HG03039 (cell line): ENCODE measurements around the gene DENND2A.
"Not testable (repeated sequence)": the region's sequence is repeated elsewhere in the genome, so short reads cannot be mapped to it uniquely, and the experiment has no call there.

ENCODE experiments used
- ATAC-seq: cut with Tn5 transposase; IDR thresholded peaks from one replicate; pipeline ENCODE4 v1.9.1; 2021; ENCODE audit warnings: mild to moderate bottlenecking, moderate library complexity; ENCODE audit not compliant: unreplicated experiment

DENND2A gene

DNA sequence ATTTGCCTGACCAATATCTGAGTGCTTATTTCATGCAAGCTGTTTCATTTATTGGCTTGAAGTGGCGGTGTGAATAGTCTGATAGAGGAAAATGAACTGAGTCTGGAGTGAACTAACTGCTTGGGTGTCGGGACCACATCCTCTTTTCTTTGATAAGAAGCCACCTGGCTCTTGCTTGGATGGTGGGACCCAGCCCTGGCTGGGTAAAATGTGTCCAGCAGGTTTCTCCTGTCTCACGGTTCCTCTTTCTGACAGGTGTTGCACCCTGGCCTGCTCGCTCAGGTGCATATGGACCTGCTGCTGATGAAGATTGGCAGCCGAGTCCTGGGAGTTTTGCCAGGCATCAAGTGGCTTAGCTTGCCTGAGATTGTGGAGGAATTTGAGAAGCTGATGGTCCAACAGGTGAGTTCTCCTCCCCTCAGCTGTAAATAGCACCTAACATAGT lies 33.8 kb upstream of the DENND2A start:
- no peak for ATAC-seq

GRCh38 chr7:140673774-140674155 lies 33.2 kb upstream of the DENND2A start:
- ATAC-seq = no peak

DNA sequence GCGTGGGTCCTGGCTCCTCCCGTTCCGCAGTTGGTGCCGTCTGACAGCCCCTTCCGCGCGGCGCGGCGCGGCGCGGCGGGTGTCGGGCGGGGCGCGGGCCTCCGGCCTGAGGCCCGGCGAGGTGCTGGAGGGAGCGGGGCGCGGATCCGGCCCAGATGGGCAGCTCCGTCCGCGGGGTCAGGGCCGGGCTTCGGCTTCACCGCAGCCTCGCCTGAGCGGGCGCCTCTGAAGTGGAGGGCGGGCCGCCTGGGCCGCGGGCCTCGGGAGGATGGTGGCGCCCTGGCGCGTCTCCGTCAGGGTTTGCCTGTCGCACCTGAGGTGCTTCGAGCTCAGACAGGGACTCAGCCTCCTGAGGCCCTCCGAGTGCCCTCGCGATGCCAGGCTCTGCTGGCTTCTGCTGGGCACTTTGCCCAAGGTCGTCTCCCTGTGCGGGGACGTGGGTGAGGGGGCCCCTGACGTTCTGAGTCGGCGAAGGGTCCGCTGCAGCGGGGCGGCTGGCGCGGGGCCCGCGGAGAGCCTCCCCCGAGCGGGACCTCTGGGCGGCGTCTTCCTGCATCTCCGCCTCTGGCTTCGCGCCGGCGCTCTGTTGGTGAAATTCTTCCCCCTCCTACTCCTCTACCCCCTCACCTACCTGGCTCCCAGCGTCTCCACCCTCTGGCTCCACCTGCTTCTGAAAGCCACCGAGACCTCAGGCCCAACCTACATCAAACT lies 32.6 kb upstream of the DENND2A start:
- ATAC-seq = peak; percentile 37

GRCh38 chr7:140672382-140673062 lies 31.9 kb upstream of the DENND2A start, which contains the start of gene ADCK2:
Gene ADCK2 (plus strand): TSS chr7:140672945. CDS start chr7:140673331, 386 bp downstream.
- ATAC-seq = peak; percentile 58

DNA sequence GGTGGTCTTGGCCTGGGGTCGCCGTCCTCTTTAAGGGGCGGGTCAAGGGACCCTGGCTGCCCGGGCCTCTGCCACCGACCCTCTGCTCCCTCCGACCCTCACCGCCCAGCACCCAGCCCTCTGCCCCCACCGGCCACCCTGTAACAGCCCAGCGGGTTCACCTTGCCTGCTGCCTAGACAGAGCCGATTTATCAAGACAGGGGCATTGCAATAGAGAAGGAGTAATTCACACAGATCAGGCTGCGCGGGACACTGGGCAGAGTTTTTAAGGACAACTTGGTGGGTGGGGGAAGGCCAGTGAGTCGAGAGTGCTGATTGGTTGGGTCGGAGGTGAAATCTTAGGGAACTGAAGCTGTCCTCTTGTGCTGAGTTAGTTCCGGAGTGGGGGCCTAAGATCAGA lies 31.4 kb upstream of the DENND2A start:
- no peak for ATAC-seq

DNA sequence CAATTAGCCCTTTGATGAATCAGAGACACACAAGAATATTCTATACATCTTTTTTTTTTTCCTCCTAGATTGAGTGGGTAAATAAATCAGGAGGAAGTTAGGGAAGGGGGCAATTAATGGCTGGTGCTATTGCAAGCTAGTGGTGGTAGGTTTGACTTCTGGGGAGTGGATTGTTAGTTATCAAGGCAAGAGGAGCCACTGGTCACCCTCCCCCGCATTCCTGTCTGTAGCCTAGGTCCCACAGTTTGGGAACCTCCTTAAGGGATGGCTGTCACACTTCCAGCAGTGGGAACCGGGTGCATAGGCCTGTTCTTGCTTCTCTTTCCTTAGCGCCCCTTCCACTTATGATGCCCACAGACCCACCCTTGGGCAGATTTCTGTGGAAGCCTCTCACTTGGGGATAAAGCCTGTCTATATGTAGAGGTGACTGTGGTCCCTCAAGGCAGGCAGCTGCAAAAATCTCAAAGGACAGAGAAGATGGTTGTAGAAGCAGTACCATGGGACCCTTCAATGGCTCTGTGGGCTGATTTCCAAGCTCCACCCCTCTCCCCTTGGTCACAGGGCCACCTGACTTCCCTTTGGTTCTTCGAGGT lies 29.8 kb upstream of the DENND2A start:
- no peak for ATAC-seq

- not testable (repeated sequence) for ATAC-seq
Observed at GRCh38 chr7:140669862-140670261, 29.2 kb upstream of the DENND2A start.

DNA sequence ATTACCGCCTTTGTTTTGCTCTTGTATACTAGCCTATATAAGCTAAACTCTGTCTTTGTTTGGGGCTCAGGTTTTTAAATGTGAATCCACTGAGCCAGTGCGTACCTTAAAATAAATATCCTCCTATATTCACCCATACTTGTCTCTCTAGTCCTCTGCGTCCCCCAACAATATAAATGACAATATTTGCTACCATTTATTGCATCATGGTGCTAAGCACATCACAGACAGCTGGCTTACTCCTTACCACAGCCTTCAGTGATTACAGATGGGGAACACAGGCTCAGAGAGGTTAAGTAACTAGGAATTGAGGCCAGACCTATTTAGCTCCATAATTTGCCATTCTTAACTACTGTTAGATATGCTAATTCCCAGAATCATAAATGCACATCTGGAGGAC lies 28.7 kb upstream of the DENND2A start:
- ATAC-seq = no peak

DNA sequence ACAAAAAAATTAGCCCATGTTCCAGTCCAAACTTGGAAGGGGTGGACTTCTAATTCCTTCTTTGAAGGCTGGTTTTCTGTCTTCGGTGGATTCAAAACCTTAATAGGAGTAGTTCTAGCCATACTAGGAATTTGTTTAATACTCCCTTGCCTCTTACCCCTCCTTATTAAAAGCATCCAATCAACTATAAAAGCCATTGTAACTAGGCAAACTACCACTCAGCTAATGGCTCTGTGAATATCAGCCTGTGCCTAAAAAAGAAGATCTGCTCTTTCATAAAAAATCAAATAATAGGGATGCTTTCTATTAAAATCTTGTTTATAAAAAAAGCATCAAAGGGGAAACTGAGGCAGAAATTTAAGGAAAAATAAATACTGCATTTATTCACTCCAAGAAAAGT lies 28.0 kb upstream of the DENND2A start:
- ATAC-seq = no peak

DNA sequence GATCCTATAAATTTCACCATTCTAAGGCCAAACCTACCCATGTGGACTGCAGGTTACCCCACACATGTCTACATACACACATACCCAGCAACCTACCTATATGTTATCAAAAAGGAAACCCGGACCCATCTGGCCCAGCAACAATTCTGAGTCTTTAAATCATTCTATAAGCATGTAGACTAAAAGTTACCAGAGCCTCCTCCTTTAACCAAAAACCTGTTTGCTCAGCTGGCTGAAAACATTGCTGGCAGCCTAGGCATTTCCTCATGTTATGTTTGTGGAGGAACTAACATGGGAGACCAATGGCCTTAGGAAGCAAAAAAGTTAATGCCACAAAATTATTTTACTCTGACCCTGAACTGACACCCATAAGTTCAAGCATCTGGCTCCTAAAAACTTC lies 26.9 kb upstream of the DENND2A start:
- no peak for ATAC-seq

- not testable (repeated sequence) for ATAC-seq
Observed at GRCh38 chr7:140662938-140663337, 22.3 kb upstream of the DENND2A start.

DNA sequence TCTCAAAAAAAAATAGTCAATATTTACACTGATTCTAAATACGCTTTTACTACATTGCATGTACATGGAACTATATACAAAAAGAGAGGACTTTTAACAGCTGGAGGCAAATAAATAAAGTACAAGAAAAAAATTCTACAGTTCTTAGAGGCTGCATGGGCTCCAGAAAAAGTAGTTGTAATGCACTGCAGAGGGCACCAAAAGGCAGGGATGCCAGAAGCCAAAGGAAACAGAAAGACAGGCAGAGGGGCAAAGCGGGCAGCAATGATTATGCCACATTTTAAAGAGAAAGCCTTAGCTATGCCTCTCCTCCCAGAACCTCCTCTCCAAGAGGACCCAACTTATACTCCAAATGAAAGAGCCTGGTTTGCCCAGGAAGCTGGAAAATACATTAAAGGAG lies 20.5 kb upstream of the DENND2A start:
- no peak for ATAC-seq

GRCh38 chr7:140659856-140660255 lies 19.2 kb upstream of the DENND2A start:
- ATAC-seq = no peak

- ATAC-seq = no peak
Observed at GRCh38 chr7:140657891-140658290, 17.3 kb upstream of the DENND2A start.

DNA sequence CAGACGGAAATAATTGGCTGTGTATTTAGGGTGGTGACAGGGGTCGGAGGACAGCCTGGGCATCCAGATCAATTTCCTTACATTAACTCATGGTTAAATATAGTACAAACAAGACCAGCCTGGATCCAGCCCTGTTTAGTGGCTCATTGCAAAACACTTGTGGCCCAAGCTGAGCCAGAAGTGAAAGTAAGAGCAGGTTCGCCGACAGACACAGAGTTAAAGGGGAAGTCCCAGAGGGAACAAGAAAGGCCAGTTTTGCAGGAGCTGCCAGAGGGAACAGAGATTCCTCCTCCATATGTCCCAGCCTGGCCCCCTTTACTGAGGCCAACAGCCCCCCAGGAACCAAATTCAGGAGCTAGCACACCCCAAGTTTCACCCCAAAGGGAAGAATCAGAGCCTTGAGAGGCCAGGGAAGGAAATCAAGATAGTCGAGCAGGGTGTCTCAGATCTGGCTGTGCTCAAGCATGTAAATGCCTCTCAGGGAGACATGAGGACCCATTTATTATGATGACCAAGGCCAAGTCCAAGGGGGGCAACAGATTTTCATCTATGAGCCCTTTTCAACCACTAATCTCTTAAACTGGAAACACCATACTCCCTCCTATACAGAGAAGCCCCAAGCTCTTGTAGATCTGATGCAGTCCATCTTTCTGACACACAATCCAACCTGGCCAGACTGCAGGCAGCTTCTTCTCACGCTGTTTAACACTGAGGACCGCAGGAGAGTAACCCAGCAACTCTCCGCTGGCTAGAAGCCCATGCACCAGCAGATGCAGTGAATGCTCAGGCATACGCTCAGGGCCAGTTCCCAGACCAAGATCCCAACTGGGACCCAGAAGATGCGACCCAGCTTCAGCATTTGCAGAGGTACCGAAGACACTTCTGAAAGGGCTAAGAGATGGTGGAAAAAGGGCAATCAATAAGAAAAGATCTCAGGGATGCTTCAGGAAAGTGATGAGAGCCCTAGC lies 16.2 kb upstream of the DENND2A start:
- peak; percentile 82 for ATAC-seq

DNA sequence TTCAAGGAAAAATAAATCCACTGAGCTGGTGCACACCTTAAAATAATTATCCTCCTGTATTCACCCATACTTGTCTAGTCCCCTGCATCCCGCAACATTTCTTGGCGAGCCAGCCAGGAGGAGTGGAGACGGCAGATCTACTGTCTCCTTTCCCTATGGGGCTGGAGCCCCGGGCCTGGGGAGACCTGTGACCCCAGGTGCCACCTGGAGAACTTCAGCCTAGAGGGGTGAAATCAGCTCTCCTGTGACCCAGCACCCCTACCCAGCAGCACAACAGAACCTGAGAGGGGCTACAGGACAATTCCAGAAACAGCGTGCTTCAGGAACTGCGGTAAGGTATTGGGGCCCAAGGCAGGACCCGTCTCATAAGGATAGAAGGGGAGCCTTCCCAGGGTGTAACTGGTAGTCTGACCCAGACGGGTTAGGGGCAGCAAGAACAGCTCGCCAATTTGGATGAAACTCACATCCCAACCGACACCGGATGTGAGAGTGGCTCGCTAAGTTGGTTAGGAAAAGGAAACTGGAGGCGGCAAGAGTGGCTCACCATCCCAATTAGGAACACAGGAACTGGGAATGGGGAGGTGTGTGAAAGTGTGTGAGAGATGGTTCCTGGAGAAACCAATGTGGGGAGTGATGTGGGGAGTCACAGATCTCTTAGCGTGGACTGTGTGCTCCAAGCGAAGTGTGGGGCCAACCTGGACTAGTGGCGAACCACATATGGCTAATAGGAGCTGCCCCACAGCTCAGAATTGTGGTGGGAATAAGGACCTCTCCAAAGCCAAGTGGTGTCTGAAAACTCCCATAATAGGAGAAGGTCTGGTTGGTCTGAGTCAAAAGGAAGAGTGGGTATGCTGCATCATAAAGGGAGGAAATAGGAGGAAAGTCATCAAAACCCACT lies 15.1 kb upstream of the DENND2A start:
- no peak for ATAC-seq

- no peak for ATAC-seq
Observed at GRCh38 chr7:140654661-140655060, 14.0 kb upstream of the DENND2A start.

- no peak for ATAC-seq
Observed at GRCh38 chr7:140654109-140654387, 13.4 kb upstream of the DENND2A start.

DNA sequence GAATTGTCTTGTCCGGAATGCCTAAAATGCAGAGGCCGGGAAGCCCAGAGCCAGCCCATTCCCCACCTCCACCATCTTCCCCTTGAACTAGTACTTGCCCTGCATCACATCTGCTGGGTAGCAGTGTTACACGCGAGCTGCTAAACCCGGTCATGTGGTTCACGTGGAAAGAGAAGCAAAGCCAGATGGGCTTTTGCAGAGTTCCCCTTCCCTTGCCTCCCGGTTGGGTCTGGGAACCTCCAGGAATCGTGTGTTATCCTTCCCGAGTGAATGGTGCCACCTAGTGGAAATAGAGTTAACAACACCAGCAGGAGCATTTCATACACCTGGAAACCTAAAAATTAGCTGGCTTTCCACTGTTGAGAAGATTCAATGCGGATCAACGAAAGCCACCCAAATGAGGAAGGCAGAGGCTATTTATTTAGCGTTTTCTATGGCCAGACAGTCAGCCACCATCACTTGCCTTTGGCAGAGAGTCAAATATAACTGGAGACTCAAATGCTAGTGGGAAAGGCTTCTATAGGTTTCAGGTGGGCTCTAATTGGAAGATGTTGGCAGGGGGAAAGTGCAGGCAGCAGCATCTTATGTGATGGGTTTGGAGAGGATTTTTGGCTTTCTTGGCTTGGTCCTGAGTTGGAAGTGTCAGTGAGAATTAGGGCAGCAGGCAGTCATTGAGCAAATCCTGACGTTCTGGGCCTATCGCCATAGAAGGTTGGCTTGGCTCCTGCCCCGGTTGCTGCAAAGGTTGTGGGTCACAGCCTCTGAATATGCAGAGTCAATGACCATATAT lies 12.9 kb upstream of the DENND2A start:
- no peak for ATAC-seq
